GM20431 (cell line): Measurements from ENCODE around the gene DSG3.

ENCODE experiments used
- in situ Hi-C: fragments of 300-500 bp; cut with MseI, MboI; formaldehyde crosslinking; loops from one replicate; pipeline ENCODE4 v1.15.0; 2020; ENCODE audit warnings: low sequenced_read_pairs; ENCODE audit not compliant: unreplicated experiment

Gene DSG3

DNA sequence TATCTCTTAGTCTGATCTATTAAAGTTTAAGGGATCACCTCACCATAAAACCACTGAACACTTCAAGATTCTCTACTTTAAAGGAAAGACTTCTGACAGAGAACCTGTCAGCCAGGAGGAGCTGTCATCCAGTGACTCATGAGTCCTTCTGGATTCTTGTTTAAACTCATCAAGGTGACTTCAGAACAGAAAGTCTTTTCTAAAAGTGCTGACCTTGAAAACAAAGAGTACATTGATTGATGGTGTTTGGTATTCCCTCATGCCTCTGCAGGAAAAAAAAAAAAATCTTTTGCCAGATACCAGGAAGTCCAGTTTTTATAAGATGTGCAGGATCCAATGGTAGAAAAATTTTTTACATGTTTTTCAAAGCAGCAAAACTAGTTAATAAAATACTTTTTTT lies 62.8 kb downstream of the DSG3 start:
- in situ Hi-C loops: no loop called here

DNA sequence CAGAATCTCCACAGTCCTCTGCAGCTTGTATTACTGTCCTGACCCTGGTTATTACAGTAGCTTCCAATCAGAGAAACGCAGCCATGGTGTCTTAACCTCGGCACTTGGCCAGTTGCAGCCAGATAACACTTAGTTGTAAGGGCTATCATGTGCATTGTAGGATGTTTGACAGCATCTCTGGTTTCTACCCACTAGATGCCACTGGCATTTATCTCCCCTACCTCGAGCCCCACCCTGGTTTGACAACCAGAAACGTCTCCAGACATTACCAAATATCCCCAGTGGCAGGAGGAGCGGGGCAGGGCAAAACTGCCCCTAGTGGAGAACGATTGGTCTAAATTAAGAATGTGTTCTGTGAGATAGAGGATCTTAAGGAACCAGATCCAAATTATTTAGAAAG lies 63.6 kb downstream of the DSG3 start:
- in situ Hi-C loops: no loop called here

DNA sequence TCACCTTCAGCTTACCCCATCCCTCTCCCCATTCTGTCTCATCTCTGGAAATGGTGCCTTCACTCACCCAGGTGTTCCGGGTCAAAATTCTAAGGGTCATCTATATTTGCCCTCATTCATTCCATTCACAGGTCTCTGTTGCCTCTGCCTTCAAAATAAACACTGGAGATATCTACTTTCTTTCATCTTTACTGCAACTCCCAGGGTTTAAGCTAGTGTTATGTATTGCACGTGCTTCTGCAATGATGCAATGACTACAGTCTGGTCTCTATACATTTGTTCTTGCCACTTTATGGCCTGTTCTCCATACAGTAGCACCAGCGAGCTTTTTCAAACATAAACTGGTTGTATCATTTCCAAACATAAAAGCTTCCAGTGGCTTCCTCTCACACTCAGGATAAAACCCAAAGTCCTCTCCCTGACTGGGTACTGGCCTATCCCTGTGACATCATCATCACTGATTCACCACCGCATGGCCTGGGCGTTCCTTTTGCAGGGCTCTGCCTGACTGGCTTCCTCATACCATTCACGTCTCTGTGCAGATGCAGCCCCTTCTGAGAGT lies 64.7 kb downstream of the DSG3 start:
- in situ Hi-C loops: no loop called here

DNA sequence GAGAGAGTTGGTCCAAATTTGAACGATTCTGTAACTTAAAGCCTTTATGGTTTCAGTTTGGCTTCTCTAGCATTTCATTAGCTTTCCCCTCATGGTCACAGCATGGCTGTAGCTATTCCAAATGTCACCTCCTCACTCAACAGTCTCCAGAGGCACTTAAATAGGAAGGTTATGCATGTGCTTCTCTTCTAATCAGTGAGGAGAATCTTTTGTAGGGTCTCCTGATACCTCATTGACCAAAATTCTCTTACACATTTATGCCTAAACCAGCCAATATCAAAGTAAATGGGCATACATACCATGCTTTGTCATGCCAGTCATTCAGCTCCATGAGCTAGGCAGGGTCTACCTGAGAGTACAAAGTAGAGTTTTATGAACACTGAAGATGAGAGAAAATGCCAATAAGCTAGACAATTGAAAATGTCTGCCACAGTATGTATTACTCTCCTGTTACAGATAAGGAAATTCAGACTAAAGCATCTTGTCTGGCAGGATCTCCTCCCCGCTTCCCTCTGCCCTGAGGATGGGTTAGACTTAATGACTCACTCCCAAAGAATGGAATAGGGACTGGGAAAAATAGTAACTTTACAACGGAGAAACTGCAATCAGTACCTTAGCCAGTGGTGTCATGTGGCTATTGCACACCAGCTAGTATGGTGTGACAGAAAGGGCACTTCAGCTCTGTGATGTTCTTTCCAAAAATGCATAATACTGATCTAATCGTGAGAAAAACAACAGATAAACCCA lies 65.8 kb downstream of the DSG3 start:
- in situ Hi-C loops: no loop called here

DNA sequence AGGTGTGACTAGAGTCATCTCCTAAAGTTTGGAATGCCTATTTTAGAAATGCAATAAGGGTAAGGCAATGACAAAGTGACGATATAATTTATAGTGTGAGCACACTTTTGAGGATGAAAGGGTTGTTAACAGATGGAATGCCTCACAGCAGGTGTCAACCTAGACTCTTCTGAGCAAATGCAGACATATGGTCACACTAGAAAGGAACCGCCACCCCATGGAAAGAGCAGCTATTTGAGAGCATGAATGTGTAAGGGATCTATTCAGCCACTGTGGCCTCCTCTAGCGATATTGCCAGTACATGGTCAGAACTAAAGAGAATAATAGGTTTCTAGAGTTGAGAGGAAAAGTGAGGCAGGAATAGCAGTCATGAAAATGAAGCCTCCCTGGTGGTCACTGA lies 68.9 kb downstream of the DSG3 start:
- in situ Hi-C loops: no loop called here

DNA sequence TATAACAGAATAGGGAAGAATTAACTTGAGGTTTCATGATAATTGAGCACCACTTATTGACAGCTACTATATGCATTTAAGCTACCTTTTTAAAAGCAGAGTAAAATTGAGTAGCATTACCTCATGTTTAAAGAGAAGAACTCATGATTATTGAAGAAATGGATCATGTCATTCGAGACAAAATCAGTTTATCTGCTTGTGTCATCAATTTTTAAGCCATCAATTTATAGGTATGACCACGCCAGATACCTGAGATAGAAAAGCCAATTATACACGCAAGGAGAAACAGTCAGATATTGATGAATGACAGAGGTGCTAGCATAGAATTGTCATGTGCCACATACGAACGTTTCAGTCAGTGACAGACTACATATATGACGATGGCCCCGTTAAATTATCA lies 78.8 kb downstream of the DSG3 start:
- in situ Hi-C loops: no loop called here
